ENCODE measurements around the gene PRR19.

PRR19 gene

DNA sequence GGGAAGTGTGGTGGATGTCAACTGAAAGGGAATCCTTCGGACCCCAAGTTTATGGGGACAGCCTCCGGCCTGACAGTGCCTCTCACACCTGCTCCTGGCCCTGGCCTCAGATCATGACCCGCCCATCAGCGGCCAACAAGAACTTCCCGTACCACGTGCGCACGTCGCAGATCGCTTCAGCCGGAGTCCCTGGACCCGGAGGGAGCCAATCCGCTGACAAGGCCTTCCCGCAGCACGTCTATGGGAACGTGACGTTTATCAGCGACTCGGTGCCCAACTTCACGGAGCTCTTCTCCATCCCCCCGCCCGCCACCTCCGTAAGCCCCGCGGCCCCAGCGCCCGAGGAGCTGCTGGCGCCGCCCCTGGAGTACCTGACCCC is 21.5 kb downstream of the PRR19 start:
- TF ChIP-seq, protein P1, sequence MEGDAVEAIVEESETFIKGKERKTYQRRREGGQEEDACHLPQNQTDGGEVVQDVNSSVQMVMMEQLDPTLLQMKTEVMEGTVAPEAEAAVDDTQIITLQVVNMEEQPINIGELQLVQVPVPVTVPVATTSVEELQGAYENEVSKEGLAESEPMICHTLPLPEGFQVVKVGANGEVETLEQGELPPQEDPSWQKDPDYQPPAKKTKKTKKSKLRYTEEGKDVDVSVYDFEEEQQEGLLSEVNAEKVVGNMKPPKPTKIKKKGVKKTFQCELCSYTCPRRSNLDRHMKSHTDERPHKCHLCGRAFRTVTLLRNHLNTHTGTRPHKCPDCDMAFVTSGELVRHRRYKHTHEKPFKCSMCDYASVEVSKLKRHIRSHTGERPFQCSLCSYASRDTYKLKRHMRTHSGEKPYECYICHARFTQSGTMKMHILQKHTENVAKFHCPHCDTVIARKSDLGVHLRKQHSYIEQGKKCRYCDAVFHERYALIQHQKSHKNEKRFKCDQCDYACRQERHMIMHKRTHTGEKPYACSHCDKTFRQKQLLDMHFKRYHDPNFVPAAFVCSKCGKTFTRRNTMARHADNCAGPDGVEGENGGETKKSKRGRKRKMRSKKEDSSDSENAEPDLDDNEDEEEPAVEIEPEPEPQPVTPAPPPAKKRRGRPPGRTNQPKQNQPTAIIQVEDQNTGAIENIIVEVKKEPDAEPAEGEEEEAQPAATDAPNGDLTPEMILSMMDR (IDR thresholded peaks at IDR 0.05; ENCODE audit: low read length, missing control alignments): no peak
- no peak for DNase-seq (ENCODE audit: low read depth)
- H3K4me3 ChIP-seq (replicated peaks; ENCODE audit: low read depth, low read length): no peak overlapping the region

DNA sequence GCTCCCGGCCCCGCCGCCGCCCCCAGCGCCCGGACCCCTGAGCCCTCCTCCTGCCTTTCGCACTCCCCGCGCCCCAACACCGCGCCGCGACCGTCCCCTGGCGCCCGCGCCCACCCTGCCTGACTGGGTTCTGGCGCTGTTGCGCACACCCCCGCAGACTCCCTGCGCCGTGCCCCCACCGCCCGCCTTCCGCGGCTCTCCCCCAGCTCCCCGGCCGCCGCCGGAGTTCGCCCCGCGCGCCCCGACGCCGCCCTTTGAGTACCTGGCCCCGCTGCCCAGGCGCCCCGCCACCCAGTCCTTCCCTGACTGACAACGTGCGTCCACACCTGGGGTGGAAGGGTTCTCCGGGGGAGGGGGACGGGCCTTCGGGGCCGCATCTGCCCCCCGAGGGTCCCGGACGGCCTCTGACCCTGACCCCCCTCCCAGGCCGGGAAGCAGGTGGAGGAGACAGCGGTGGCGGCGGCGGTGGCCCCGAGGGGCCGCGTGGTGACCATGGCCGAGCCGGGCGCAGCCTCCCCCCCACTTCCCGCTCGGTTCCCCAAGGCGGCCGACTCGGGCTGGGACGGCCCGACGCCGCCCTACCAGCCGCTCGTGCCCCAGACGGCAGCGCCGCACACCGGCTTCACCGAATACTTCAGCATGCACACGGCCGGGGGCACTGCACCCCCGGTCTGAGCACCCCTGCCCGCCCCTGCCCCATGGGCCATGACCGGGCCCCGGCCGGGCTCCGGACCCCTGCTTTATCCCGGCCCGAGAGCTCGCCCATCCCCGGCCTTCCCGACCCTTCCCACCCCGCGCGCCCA is 22.1 kb downstream of the PRR19 start:
- TF ChIP-seq, protein P1 (IDR thresholded peaks at IDR 0.05; ENCODE audit: low read length, missing control alignments): no peak
- DNase-seq (ENCODE audit: low read depth): no peak
- no peak overlapping the region for H3K4me3 ChIP-seq (replicated peaks; ENCODE audit: low read depth, low read length)

DNA sequence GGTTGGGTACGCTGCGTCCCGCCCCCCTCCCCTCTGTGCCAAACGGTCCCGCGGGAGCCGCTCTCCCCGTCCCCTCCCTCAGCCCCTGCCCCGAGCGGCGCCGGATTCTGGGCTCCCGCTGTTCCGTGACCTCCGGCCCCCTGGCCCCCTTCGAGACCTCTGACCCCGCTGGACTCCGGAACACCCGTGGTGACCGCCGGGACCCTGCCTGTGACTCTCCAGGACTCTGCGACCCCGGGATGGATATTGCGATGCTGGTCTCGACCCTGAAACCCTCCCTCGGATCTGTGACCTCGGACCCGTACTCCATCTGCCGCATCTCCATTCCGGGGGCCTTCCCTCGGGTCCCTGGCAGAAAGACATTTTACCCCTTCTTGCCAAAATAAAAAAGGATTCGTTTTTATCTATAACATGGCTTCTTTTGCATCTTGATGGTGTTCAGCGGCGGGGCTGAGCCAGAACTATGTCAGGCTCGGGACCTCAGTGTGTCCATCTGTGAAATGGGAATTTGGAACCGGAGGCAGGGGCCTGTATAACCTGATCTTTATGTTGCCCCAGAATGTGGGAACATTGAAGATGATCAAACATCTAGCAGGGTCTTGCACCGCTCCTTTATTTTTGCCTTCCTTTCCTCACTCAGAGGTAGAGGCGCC is 22.8 kb downstream of the PRR19 start:
- TF ChIP-seq, protein P1 (IDR thresholded peaks at IDR 0.05; ENCODE audit: low read length, missing control alignments): no peak
- H3K4me3 ChIP-seq (replicated peaks; ENCODE audit: low read depth, low read length): peak overlapping the region; percentile 14
- DNase-seq (ENCODE audit: low read depth): no peak

DNA sequence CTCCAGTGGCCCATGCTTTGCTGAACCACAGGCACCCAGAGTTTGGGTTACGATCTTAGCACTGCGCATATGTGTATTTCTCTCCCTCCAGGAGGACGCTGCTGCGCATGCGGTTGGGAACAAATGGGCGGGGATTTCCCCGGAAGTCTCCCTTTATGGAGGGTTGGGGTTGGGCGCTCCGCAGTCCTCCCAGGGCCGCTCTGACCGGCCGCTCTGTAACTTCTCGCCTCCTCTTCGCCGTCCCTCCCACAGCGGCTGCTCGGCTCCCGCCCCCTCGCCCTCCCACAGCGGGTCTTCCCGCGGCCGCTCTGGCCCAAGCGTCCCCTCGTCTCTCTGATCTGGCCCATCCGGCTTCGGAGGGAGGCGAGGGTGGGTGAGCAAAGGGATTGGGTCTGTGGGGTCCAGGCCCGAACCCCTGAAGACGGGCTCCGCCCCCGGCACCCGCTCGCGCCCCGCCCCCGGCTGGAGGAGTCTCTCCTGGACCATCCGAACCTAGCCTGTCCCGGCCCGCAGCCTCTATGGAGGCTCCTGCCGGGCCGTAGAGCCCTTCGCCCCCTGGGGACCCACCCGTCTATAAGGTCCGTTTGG is 23.5 kb downstream of the PRR19 start, which contains the start of gene MEGF8:
MEGF8 (plus strand) TSS at position 328 of the 588 bp plus-strand sequence. CDS start 609 bp downstream, outside the sequence.
- DNase-seq (ENCODE audit: low read depth): peak; percentile 99
- TF ChIP-seq, protein P1 (IDR thresholded peaks at IDR 0.05; ENCODE audit: low read length, missing control alignments): peak; percentile 98
- peak within 1 kb of the TSS; percentile 88 for H3K4me3 ChIP-seq (replicated peaks; ENCODE audit: low read depth, low read length)

DNA sequence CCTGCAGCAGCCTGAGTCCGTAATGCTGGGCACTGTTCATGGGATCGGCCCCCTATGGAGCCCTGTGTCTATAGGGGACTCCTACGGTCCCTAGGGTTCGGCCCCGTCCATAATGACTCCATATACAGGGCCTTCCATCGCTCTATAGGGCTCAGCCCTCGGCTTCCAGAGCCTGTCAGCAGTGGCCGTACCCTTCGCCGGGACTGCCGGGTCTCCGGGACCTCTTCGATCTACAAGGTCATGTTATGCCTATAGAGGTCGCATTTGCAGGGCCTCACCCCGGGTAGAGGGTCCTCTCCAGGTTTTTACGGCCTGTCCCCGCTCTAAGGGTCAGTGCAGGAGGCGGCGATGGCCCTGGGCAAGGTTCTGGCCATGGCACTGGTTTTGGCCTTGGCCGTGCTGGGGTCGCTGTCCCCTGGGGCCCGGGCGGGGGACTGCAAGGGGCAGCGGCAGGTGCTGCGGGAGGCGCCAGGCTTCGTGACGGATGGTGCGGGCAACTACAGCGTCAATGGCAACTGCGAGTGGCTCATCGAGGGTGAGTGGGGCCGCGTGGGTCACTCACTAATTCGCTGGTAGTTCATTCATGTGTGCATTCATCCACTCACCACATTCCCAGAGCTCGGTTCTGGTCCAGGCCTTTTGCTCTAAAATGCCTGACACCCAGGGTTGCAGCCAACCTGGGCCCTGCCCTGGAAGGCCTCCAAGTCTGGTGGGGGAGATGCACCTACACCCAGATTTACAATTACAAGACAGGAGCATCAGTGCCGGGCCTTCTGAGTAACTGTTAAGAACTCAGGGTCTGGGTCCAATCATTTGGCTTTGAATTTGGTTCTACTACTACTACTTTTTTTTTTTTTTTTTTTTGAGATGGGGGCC is 24.2 kb downstream of the PRR19 start:
- TF ChIP-seq, protein P1 (IDR thresholded peaks at IDR 0.05; ENCODE audit: low read length, missing control alignments): no peak
- peak overlapping the region; percentile 88 for H3K4me3 ChIP-seq (replicated peaks; ENCODE audit: low read depth, low read length)
- DNase-seq (ENCODE audit: low read depth): no peak

DNA sequence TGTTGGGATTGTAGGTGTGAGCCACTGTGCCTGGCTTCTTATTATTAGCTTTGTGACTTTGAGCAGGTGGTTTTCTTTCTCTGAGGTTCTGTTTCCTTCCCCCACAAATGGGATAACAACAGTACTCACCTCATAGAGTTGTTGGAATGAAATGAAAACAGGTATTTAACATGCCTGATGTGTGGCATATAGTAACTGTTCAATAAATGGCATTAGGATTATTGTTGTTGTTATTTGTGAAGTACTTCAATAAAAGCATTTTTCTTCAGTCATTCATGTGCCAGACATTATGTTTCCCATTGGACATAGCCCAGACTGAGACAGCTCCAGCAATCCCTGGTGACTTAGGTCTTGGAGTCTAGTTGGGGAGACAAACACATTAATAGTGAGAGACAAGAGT is 25.0 kb downstream of the PRR19 start:
- H3K4me3 ChIP-seq (replicated peaks; ENCODE audit: low read depth, low read length): no peak overlapping the region
- TF ChIP-seq, protein P1 (IDR thresholded peaks at IDR 0.05; ENCODE audit: low read length, missing control alignments): no peak
- no peak for DNase-seq (ENCODE audit: low read depth)
